Sciatic nerve (tissue), 2 donors: ENCODE results near the gene KCNIP3. TPM values are rescaled to one million over a fixed set of nuclear protein-coding genes. Genes with fewer than 3 reads are reported as not detected.
"Not testable (repeated sequence)": the region's sequence is repeated elsewhere in the genome, so short reads cannot be mapped to it uniquely, and the experiment has no call there.

Experiments used
- ATAC-seq: fragments of 200-7000 bp; cut with Tn5 transposase; one replicate; pipeline ENCODE4 v1.9.1; 2020; ENCODE audit warnings: mild to moderate bottlenecking, moderate library complexity
- DNase-seq: peaks from one replicate; pipeline ENCODE4 v3.0.0-alpha.2; 2020; ENCODE audit warnings: low spot score
- intact Hi-C: fragments of 100-400 bp; cut with DNase I; formaldehyde crosslinking; loops from one replicate; pipeline ENCODE4 v1.14.2; 2022
- total RNA-seq: library from RNA; stranded (reverse); fragmentation: NEBNext Ultra II Directional; extraction: Animal tissue kit (Norgen Biotek cat#: 25700); gene quantifications from one replicate; pipeline ENCODE4 v1.2.1, GENCODE V29; 2021
- donor health status: DM: no; HTN: no; CAD: no.
- donor health status: DM: no; HTN: no; CAD: no.

The KCNIP3 gene
- total RNA-seq, 1 donor from 2014 or later = 13.9 TPM

DNA sequence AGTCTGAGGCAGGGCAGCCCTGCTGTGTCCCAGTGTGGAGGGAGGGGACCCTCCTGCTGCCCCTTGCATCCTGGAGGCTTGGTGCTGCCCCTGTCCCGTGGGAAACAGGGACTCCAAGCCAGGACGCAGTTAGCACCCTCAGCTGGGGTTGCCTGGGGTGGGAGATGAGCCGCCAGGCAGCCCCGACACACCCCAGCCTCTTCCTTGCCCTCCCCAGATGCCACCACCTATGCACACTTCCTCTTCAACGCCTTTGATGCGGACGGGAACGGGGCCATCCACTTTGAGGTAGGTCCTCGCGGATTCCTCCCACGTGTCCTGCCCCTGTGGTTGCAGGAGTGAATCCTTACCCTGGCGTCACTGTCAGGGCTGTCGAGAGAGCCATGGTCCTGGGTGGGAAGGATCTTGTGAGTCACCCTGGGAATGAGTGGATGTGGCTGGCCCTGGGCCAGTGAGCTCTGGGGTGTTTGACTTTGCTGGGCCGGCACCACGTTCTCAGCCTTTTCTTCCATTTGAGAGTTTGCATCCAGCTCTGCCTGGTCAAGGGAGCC is 77.8 kb downstream of the KCNIP3 start:
- intact Hi-C loops = no loop called here
- ATAC-seq (no peak), DNase-seq (no peak)

DNA sequence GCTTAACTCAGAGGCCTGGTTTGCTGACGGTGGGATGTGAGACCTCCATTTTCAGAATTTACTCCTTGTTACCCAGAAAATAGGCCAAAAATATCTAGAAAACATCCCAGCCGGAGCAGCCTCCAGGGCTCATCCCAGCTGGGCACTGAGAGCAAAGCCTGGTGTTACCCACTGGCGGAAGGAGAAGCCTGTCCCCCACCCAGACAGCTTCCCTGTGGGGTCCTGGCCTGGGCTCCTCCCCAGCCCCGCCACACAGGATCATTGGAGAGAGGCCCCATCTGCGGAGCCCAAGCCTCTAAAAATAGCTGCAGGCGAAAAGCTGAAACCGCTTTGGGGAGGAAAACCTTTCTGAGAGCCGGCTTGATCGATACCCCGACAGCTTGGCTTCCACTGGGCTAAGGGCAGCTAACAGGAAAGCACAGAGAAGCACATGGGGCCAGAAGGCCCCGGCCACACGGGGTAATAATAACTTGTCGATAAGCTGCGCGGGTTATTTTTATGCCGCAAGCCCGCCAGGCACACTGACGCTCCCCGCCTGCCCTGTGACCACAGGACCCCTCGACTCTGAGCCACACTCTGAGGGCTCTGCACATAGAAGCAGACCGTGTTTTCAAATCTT is 78.5 kb downstream of the KCNIP3 start:
- DNase-seq (no peak), ATAC-seq (no peak)
- intact Hi-C loops = no loop called here

DNA sequence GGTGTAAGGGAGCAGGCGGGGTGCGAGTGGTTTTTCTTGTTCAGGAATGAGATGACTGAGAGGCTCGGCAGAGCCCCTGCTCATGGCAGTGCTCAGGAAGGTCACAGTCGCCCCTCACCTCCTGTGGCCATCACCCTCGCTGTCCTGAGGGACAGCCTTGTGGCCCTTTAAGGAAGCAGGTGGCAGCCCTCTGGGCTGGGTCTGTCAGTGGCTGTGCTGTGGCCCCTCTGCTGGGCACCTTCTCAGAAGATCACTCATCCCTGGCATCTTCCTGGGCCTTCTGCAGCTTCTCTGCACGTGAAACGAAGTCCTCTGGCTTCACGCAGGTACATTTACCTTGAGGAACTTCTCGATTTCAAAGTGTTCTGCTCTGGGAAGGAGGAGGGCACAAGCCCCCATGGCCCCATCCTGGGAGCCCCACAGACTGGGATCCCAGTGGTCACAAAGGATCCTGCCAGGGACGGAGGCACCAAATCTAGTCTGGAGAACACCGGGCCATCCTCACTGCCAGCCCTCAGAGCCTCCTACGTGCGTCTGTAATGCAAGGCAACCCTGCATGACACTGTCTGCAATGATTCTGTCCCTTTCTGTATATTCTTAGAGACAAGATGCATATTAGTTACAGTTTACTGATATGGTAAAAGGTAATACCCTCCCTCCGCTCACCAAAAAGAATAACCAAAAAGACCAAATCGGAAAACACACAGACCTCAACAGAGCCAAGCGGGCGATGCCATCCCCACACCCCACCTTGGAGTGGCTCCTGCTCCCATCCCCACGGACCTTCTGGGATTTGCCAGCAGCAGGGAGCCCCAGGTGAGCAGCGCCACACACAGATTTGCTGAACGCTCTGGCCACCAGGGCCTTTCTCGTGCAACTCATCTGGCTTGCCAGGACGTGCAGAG is 79.4 kb downstream of the KCNIP3 start:
- no peak for DNase-seq
- intact Hi-C loops = no loop called here
- ATAC-seq = no peak

DNA sequence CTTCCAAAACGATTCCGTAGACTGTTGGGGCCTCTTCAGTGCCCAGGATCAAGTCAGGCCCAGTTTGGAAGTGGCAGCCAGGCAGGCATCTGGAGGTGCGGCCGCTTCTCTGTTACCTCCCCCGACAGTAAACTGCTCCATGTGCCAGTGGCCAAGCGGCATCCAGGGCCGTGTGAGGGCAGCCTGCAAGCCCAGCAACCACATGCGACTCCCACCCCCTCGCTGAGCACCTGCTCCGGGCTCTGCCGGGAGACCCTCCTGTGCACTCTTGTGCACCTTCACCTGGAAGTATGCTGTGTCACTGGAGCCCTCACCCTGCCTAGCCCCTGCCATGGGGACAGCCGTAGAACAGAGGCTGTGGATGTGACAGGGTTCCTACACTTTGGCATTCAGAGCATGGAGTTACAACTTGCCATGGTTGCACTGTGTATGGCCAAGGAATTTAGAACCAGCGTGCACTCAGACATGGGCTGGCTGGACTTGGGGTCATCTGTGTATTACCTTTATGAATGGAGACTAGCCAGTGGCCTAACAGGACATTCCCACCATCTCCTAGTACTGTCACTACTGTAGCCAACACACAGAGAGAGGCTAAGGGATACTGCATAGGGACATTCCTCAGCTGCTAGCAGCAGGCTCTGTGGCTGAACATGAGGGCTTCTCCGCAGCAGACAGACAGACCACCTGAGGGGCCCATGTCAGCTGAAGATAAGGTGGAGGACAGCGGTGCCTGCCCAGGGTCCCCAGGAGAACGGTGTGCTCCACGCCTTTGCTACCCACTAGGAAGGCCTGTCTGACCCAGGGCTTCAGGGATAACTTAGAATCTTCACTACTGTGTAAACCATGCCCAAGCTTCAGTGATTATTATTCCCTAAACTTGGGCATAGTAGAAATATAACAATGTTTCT is 80.3 kb downstream of the KCNIP3 start:
- no peak for ATAC-seq
- DNase-seq = no peak
- intact Hi-C loops = no loop called here

DNA sequence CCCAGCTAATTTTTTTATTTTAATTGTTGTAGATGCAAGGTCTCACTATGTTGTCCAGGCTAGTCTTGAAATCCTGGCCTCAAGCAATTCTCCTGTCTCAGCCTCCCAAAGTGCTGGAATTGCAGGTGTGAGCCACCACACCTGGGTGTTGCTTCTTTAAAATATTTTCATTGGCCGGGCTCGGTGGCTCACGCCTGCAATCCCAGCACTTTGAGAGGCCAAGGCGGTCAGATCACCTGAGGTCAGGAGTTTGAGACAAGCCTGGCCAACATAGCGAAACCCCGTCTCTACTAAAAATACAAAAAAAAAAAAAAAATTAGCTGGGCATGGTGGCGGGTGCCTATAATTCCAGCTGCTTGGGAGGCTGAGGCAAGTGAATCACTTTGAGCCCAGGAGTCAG is 81.1 kb downstream of the KCNIP3 start:
- intact Hi-C loops = not testable (repeated sequence)

DNA sequence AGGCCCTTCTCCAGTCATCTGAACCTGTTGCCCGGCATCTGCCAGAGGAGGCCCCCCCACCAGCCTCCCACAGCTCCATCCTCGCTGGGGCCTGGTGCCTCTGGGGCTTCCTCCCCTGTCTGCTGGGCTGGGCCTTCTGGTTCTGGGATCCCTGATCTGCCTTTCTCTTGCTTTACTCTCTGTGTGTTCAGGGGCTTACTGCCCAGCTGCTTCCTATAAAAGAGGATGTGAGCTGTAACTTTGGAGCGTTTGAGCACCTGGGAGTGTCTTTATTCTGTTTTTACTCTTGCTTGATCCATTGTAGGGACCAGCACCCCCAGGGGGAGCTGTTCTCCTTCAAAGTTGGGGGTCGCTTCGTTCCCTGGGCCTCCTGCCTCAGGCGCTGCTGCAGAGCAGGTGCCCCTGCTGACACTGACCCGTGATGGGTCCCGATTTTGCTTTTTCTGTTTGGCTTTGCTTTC is 82.3 kb downstream of the KCNIP3 start:
- ATAC-seq = no peak
- intact Hi-C loops = no loop called here

More for the DNA sequence above, 81.1 kb downstream of the KCNIP3 start:
- DNase-seq, ATAC-seq: not testable (repeated sequence)

DNA sequence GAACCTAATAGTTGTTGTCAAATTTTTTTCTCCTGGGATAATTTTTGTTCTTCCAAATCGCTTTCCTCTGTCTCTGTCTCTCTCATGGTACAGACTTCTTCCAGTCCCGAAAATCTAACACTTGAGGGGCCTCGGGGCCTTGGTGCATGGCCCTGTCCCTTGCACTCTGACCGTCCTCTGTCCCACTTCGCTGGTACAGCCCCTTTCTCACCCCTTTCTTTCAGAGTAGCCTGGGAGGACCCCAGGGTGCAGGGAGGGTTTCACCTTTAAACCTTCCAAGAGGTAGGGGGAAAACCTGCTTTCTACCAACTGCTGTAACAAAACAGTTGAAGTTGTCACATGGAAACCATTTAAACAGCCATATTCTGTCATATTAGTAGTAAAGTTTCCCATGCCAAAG is 83.1 kb downstream of the KCNIP3 start:
- DNase-seq = no peak
- ATAC-seq = no peak
- intact Hi-C loops = no loop called here

More for the DNA sequence above, 82.3 kb downstream of the KCNIP3 start:
- DNase-seq = no peak

DNA sequence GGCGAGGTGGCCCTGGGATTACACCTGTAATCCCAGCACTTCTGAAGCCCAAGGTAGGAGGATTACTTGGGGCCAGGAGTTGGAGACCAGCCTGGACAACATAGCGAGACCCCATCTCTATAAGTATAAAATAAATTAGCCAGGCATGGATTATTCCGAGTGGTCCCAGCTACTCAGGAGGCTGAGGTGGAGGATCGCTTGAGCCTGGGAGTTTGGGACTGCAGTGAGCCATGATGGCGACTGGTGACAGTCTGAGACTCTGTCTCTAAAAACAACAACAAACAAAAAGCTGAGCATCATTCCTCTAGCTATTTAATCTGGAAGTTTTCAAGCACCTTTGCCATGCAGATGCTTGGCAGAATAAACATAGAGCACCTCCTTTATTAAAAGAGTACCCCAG is 83.6 kb downstream of the KCNIP3 start:
- ATAC-seq (no peak), DNase-seq (no peak)
- intact Hi-C loops = no loop called here

DNA sequence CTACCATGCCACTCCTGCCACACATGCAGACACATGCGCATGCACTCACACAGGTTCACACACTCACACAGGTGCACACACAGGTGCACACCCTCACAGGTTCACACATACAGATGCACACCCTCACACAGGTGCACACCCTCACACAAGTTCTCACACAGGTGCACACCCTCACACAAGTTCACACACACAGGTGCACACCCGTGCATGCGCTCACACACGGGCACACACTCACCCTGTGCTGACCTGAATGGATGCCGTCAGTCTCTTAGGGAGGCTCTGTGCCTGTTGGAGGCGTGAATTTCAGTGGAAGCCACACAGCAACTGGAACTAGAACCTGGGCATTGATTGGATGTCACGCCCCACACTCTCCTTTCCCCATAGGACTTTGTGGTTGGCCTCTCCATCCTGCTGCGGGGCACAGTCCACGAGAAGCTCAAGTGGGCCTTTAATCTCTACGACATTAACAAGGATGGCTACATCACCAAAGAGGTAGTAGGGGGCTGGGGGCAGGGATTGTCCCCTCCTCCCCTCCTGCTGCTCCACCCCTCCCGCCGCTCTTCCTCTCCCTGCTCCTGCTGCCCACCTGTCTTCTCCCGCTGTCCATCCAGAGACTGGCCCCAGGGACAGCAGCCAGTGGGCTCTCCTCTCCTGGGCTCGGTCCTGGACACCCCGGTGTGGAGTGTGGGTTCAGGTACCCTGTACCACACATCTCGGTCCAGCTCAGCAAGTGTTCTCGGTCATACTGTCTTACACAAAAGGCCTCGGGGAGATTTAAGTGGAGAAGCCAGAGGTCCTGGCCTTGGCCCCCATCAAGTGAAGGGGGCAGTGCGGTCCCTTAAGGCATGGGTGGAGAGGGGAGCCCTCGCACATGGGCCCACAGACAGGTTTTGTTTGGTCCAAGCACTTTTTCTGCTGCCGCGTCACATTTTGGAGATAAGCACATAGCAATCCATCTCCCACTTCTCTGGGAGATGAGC is 84.4 kb downstream of the KCNIP3 start:
- intact Hi-C loops = no loop called here
- no peak for ATAC-seq

DNA sequence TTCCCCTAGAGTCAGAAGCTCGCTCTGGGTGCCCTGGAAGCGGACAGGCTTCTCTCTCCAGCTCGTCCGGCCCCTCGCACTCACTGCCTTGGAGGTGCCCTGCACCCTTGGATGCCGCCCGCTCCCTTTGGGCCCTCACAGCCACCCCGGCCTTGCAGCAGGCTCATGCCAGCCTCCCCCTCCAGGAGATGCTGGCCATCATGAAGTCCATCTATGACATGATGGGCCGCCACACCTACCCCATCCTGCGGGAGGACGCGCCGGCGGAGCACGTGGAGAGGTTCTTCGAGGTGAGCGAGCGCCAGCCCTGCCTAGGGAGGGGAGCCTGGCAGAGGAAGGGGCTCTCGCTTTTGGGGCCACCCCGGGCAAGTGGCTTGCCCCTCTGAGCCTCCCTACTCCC is 85.0 kb downstream of the KCNIP3 start:
- intact Hi-C loops = no loop called here
- DNase-seq (no peak), ATAC-seq (no peak)

More for the DNA sequence above, 84.4 kb downstream of the KCNIP3 start:
- DNase-seq = no peak

DNA sequence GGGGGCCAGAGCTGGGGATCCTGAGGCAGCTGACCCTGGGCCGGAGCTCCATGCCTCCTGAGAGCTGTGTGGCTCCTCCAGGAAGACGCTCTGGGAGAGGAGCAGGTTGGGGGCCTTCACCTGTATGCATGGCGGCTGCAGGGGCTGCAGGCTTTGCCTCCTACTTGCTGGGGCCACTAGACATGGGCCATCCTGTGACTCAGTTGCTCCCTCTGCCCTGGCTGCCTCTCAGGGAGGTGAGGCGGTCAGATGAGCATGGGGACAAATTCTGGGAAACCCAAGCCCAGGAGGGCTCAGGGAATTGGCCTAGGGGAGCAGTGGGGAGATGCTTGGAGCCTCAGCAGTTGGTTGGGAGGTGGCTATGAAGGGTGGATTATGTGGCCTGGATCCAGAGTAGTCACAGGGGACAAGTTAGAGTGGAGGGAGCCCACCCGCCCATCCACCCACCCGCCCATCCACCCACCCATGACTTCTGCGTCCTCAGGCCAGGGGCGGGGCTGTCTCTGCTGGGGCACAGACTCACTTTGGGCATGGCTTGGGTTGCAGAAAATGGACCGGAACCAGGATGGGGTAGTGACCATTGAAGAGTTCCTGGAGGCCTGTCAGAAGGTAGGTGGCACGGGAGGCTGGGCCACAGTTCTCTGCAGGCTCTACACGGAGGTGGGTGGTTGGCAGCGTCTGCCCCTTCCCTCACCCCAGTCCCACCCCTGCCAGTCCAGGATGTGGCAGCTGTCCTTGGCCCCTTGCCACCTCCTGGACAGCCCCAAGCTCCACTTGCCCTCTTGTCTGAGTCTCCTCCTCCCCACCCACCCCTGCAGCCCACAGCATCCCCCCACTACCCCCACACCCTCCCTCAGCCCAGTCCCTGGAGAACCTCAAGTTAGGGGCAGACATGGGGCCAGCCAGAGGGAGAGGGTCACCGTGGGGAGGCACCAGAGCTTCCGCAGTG is 85.8 kb downstream of the KCNIP3 start:
- intact Hi-C loops = no loop called here
- ATAC-seq (no peak), DNase-seq (no peak)

DNA sequence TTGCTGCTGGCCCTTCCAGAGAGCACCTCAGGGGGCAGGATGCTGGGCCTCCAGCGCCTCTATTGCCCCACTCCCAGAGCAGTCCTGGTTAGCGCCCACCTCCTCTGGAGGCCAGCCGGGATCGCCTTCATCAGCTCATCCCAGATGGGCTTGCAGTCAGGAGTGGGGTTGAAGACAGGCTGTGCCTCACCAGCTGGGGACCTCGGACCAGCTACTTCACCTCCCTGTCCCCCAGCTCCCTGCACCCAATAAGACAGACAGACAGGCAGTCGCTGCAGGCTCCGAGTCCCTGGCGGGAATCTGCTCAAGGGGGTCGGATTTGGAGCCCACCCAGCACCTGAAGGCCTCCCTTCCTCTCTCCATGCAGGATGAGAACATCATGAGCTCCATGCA is 86.5 kb downstream of the KCNIP3 start:
- no peak for ATAC-seq
- intact Hi-C loops = no loop called here
- no peak for DNase-seq

DNA sequence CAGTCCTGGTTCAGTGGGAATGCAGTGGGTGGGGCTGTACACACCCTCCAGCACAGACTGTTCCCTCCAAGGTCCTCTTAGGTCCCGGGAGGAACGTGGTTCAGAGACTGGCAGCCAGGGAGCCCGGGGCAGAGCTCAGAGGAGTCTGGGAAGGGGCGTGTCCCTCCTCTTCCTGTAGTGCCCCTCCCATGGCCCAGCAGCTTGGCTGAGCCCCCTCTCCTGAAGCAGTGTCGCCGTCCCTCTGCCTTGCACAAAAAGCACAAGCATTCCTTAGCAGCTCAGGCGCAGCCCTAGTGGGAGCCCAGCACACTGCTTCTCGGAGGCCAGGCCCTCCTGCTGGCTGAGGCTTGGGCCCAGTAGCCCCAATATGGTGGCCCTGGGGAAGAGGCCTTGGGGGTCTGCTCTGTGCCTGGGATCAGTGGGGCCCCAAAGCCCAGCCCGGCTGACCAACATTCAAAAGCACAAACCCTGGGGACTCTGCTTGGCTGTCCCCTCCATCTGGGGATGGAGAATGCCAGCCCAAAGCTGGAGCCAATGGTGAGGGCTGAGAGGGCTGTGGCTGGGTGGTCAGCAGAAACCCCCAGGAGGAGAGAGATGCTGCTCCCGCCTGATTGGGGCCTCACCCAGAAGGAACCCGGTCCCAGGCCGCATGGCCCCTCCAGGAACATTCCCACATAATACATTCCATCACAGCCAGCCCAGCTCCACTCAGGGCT is 87.9 kb downstream of the KCNIP3 start:
- ATAC-seq = peak; percentile 88
- no peak for DNase-seq
- intact Hi-C loops = no loop called here

DNA sequence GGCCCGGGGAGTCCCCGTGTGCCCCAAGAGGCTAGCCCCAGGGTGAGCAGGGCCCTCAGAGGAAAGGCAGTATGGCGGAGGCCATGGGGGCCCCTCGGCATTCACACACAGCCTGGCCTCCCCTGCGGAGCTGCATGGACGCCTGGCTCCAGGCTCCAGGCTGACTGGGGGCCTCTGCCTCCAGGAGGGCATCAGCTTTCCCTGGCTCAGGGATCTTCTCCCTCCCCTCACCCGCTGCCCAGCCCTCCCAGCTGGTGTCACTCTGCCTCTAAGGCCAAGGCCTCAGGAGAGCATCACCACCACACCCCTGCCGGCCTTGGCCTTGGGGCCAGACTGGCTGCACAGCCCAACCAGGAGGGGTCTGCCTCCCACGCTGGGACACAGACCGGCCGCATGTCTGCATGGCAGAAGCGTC is 88.4 kb downstream of the KCNIP3 start:
- DNase-seq (no peak), ATAC-seq (no peak)
- intact Hi-C loops = no loop called here

DNA sequence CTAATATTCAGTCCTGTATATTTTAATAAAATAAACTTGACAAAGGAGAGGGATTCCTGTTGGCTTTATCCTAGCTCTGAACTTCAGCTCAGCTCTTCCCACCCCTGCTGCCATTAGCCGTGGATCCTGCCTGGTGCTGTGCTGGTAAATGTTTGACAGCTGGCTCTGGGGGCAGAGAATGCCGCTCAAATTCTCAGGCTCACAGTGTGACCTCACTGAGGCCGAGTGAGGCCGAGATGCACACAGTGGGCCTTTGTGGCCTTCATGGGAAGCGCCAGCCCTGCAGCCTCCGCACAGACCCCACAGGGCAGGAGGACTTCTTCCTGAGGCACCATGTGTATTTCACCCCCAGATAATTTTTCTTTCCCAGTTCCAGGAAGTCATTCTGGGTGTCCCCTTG is 88.9 kb downstream of the KCNIP3 start:
- no peak for ATAC-seq
- no peak for DNase-seq
- intact Hi-C loops = no loop called here

DNA sequence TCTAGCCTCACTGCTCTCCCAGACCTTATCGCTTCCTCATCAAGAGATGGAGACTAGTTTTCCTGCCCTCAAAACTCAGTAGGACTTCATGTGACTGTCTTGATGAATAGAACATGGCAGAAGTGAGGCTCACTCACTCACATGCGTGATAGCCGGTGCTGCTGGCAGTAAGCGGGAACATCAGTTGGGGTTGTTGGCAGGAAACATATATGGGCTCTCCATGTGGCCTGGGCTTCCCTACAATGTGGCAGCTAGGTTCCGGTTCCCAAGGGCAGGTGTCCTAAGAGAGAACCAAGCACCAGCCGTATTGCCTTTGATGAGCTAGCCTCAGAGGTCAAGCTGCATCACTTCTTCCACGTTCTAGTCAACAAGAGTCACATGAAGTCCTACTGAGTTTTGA is 90.2 kb downstream of the KCNIP3 start:
- intact Hi-C loops = no loop called here

More for the DNA sequence above, 90.2 kb downstream of the KCNIP3 start:
- ATAC-seq (no peak), DNase-seq (no peak)
